ENCODE results near the gene PHLPP1. TPM values are rescaled to one million over a fixed set of nuclear protein-coding genes. Genes with fewer than 3 reads are reported as not detected.

Gene PHLPP1
- total RNA-seq, 1 experiment from 2014 or later, result 14.7 TPM

DNA sequence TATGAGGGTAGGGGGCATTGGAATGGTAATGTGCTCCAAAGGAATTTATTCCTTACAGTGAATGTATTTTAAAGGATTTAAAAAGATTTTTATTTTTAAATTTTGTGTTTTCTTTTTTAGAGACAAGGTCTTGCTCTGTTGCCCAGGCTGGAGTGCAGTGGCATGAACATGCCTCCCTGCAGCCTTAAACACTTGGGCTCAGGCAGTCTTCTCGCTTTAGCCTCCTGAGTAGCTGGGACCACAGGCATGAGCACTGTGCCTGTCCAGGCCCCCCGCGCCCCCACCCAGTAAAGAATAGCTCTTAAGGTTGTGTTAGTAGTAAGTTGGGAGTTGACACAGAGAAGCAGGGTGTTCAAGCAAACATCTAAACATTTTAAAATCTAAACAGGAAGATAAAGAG lies 36.6 kb downstream of the PHLPP1 start:
- H3K36me3 ChIP-seq (ENCODE audit: control insufficient read depth in 1 of 2, insufficient read depth in 2 of 2, low read length in 2 of 2), result no peaks in the 10 kb centered on the region
- H3K9ac ChIP-seq (ENCODE audit: low read length), result no peak overlapping the region
- no peaks in the 10 kb centered on the region for H3K9me3 ChIP-seq (ENCODE audit: control insufficient read depth in 1 of 2, insufficient read depth in 1 of 2, low read depth in 1 of 2, low read length in 2 of 2)
- no peaks in the 10 kb centered on the region; a peak in 1 of 4 replicates for H3K4me1 ChIP-seq (ENCODE audit: control insufficient read depth in 1 of 2, insufficient read depth in 2 of 2, low read length in 2 of 2)
- RAD21 ChIA-PET (ENCODE audit: low non-redundant PET in 1 of 2, low total read pairs in 2 of 2, uncharacterized antibody in 2 of 2, unreplicated experiment in 2 of 2), result no interaction called here
- no peak overlapping the region for H3K4me3 ChIP-seq (replicated peaks in 1 of 2; ENCODE audit: low read depth in 1 of 2, low read length in 2 of 2)
- ATAC-seq (no peak), DNase-seq (ENCODE audit: low read depth, low spot score) (no peak)
- CTCF ChIA-PET, result no interaction called here
- no peaks in the 10 kb centered on the region for H3K9me2 ChIP-seq (ENCODE audit: insufficient read depth)
- H2AFZ ChIP-seq (ENCODE audit: low read depth, low read length, poor library complexity, severe bottlenecking), result no peak overlapping the region
- H3K27ac ChIP-seq (ENCODE audit: low read depth, low read length), result no peak overlapping the region
- intact Hi-C loops (cut with micrococcal nuclease), result no loop called here
- H3K79me2 ChIP-seq (ENCODE audit: insufficient read depth, low read length), result peaks cover 38% of the 10 kb centered on the region
- no peak overlapping the region for H3K4me2 ChIP-seq (ENCODE audit: low read length)
- H4K20me1 ChIP-seq (ENCODE audit: insufficient read depth), result no peaks in the 10 kb centered on the region
- H3K27me3 ChIP-seq (ENCODE audit: insufficient read depth, low read length), result no peaks in the 10 kb centered on the region
- POLR2A ChIA-PET, result no interaction called here
- no peak for TF ChIP-seq ZFX (IDR thresholded peaks at IDR 0.05)
- no TSS peak for BruUV-seq (replicated peaks)

DNA sequence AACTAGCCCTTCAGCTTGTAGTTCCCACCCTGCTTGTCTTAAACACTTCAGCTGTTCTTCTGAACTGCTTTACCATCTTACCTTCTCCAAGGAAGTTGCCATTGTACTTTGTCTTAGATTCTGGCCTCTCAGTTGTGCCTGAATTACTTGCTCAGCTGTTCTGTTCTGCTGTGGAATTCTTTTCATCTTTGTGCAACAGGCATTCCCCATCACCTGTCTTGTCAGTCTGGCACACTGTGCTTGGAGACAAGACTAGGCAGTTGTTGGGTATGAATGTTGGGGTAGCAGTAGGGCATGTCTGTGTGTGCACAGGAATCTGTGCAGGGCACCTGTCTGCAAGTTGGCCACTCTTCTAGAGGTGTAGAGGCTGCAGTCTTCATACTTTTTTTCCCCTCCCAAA lies 38.7 kb downstream of the PHLPP1 start:
- Histone ChIP-seq H4K20me1 (ENCODE audit: insufficient read depth) (no peaks in the 10 kb centered on the region), H3K9ac (ENCODE audit: low read length) (no peak overlapping the region), H3K79me2 (ENCODE audit: insufficient read depth, low read length) (peaks cover 20% of the 10 kb centered on the region), H3K4me1 (ENCODE audit: control insufficient read depth in 1 of 2, insufficient read depth in 2 of 2, low read length in 2 of 2) (no peaks in the 10 kb centered on the region; a peak in 1 of 4 replicates), H3K4me3 (replicated peaks in 1 of 2; ENCODE audit: low read depth in 1 of 2, low read length in 2 of 2) (no peak overlapping the region), H2AFZ (ENCODE audit: low read depth, low read length, poor library complexity, severe bottlenecking) (no peak overlapping the region), H3K36me3 (ENCODE audit: control insufficient read depth in 1 of 2, insufficient read depth in 2 of 2, low read length in 2 of 2) (no peaks in the 10 kb centered on the region), H3K4me2 (ENCODE audit: low read length) (no peak overlapping the region), H3K9me3 (ENCODE audit: control insufficient read depth in 1 of 2, insufficient read depth in 1 of 2, low read depth in 1 of 2, low read length in 2 of 2) (no peaks in the 10 kb centered on the region), H3K9me2 (ENCODE audit: insufficient read depth) (no peaks in the 10 kb centered on the region), H3K27ac (ENCODE audit: low read depth, low read length) (no peak overlapping the region), H3K27me3 (ENCODE audit: insufficient read depth, low read length) (no peaks in the 10 kb centered on the region)
- intact Hi-C loops (cut with micrococcal nuclease), result no loop called here
- ChIA-PET RAD21 (ENCODE audit: low non-redundant PET in 1 of 2, low total read pairs in 2 of 2, uncharacterized antibody in 2 of 2, unreplicated experiment in 2 of 2) (no interaction called here), CTCF (no interaction called here), POLR2A (no interaction called here)
- DNase-seq (ENCODE audit: low read depth, low spot score) (no peak), ATAC-seq (no peak)
- no TSS peak for BruUV-seq (replicated peaks)
- TF ChIP-seq JUND (IDR thresholded peaks at IDR 0.05) (no peak), POLR2A (IDR thresholded peaks at IDR 0.05; ENCODE audit: borderline replicate concordance, extremely low read depth, insufficient read depth, insufficient read length) (no peak)

DNA sequence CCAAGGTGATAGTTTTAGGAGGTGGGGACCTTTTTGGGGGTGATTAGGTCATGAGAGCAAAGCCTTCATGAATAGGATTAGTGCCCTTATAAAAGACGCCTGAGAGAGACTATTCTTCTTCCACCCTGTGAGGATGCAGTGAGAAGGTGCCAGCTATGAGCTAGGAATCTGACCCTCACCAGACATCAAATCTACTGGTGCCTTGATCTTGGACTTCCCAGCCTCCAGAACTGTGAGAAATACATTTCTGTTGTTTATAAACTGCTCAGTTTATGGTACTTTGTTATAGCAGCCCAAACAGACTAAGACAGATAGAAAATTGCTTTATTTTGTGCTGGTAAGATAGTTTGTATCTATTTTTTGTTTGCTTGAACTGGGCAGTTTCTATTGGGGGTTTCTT lies 40.1 kb downstream of the PHLPP1 start:
- Histone ChIP-seq H3K4me3 (replicated peaks in 1 of 2; ENCODE audit: low read depth in 1 of 2, low read length in 2 of 2) (no peak overlapping the region), H3K79me2 (ENCODE audit: insufficient read depth, low read length) (peaks cover 24% of the 10 kb centered on the region), H3K36me3 (ENCODE audit: control insufficient read depth in 1 of 2, insufficient read depth in 2 of 2, low read length in 2 of 2) (no peaks in the 10 kb centered on the region), H3K9me3 (ENCODE audit: control insufficient read depth in 1 of 2, insufficient read depth in 1 of 2, low read depth in 1 of 2, low read length in 2 of 2) (no peaks in the 10 kb centered on the region), H4K20me1 (ENCODE audit: insufficient read depth) (no peaks in the 10 kb centered on the region), H3K27ac (ENCODE audit: low read depth, low read length) (no peak overlapping the region), H3K27me3 (ENCODE audit: insufficient read depth, low read length) (no peaks in the 10 kb centered on the region), H3K4me1 (ENCODE audit: control insufficient read depth in 1 of 2, insufficient read depth in 2 of 2, low read length in 2 of 2) (peaks cover 0 to 3% of the 10 kb centered on the region in 2 experiments; a peak in 2 of 4 replicates), H3K9ac (ENCODE audit: low read length) (no peak overlapping the region), H2AFZ (ENCODE audit: low read depth, low read length, poor library complexity, severe bottlenecking) (no peak overlapping the region), H3K9me2 (ENCODE audit: insufficient read depth) (no peaks in the 10 kb centered on the region), H3K4me2 (ENCODE audit: low read length) (no peak overlapping the region)
- intact Hi-C loops (cut with micrococcal nuclease), result no loop called here
- ATAC-seq (no peak), DNase-seq (ENCODE audit: low read depth, low spot score) (no peak)
- BruUV-seq (replicated peaks), result no TSS peak
- CTCF ChIA-PET, result no interaction called here
- TF ChIP-seq ELF1 (IDR thresholded peaks at IDR 0.05; ENCODE audit: borderline replicate concordance, low read depth), result no peak
- RAD21 ChIA-PET (ENCODE audit: low non-redundant PET in 1 of 2, low total read pairs in 2 of 2, uncharacterized antibody in 2 of 2, unreplicated experiment in 2 of 2), result no interaction called here
- POLR2A ChIA-PET, result no interaction called here

Data from HCT116 (cell line).